Endothelial cell of umbilical vein (primary cell): ENCODE measurements around the gene BTBD17. TPM values are rescaled to one million over a fixed set of nuclear protein-coding genes. Genes with fewer than 3 reads are reported as not detected.

Source experiments
- BruUV-seq: library from RNA; stranded (reverse); fragments of 400-500 nt; replicated peaks from 2 replicates; lab custom pipeline; 2021; lab: Mats Ljungman, UMichigan
- CTCF ChIA-PET: fragments of 300-600, 350-600 bp; sonication (Branson Sonifier 250); formaldehyde crosslinking; loops from one replicate; lab custom pipeline; 2021; ENCODE audit warnings: antibody characterized with exemption, inconsistent platforms; lab: Charles Lee
- POLR2A ChIA-PET: fragments of 300-600, 350-600 bp; sonication (Branson Sonifier 250); formaldehyde crosslinking; loops from one replicate; lab custom pipeline; 2021; ENCODE audit warnings: antibody characterized with exemption, inconsistent platforms; lab: Charles Lee
- DNase-seq: peaks from one replicate; pipeline ENCODE4 v3.0.0-alpha.2; 2011; ENCODE audit warnings: low read depth, low spot score
- FAIRE-seq: peaks from 2 replicates; lab custom pipeline; 2011; peaks lifted over from hg19 to GRCh38; lab: Jason Lieb, UNC
- H2AFZ ChIP-seq: 2 replicates; pipeline ENCODE4 v1.6.0; 2012; ENCODE audit warnings: low read depth, low read length, control low read depth, inconsistent platforms
- H3K27ac ChIP-seq: 2 replicates; pipeline ENCODE4 v1.5.1; 2011; ENCODE audit warnings: low read depth, mild to moderate bottlenecking, control low read depth, low read length, moderate library complexity; ENCODE audit not compliant: insufficient read depth
- H3K27me3 ChIP-seq, 2 experiments: 2 replicates each; pipeline versions ENCODE4 v1.6.0 to v1.6.1; 2011; ENCODE audit warnings: low read length in 2 of 2, mixed read lengths in 1 of 2; ENCODE audit not compliant: control insufficient read depth in 2 of 2, insufficient read depth in 2 of 2
- H3K36me3 ChIP-seq, 2 experiments: 2 replicates in 1 of 2; 3 replicates in 1 of 2; pipeline ENCODE4 v1.5.1; 2011; ENCODE audit warnings: low read length in 2 of 2, mild to moderate bottlenecking in 1 of 2, moderate library complexity in 1 of 2; ENCODE audit not compliant: control insufficient read depth in 2 of 2, insufficient read depth in 2 of 2; ENCODE audit errors: extremely low read depth in 1 of 2
- H3K4me1 ChIP-seq: 3 replicates; pipeline ENCODE4 v1.5.1; 2011; ENCODE audit warnings: mild to moderate bottlenecking, low read length; ENCODE audit not compliant: control insufficient read depth, insufficient read depth; ENCODE audit errors: extremely low read depth
- H3K4me2 ChIP-seq: 2 replicates; pipeline ENCODE4 v1.6.1; 2011; ENCODE audit warnings: low read length, control low read depth, mixed read lengths; ENCODE audit not compliant: insufficient read depth
- H3K4me3 ChIP-seq, 3 experiments: fragments of 200-600 bp in 1 of 3; sonication (generic), shearing (Covaris generic) in 1 of 3; replicated peaks in 1 of 3; 2 replicates each; pipeline ENCODE4 v1.5.1; 2011 to 2016; ENCODE audit warnings: control low read depth in 3 of 3, low read length in 3 of 3, mild to moderate bottlenecking in 2 of 3, inconsistent platforms in 1 of 3, low read depth in 1 of 3, moderate library complexity in 1 of 3; ENCODE audit not compliant: insufficient read depth in 1 of 3
- H3K79me2 ChIP-seq: 2 replicates; pipeline ENCODE4 v1.6.0; 2012; ENCODE audit warnings: low read length, inconsistent platforms; ENCODE audit not compliant: control insufficient read depth, insufficient read depth
- H3K9ac ChIP-seq: replicated peaks from 2 replicates; pipeline ENCODE3; 2011; ENCODE audit warnings: low read length, control low read depth; ENCODE audit not compliant: insufficient read depth; ENCODE audit errors: extremely low read depth
- H3K9me1 ChIP-seq: replicated peaks from 3 replicates; pipeline ENCODE4 v1.6.0; 2011; ENCODE audit warnings: mild to moderate bottlenecking, low read length; ENCODE audit not compliant: control insufficient read depth, insufficient read depth; ENCODE audit errors: extremely low read depth
- H3K9me3 ChIP-seq: replicated peaks from 2 replicates; pipeline ENCODE4 v1.5.1; 2012; ENCODE audit warnings: low read length, inconsistent platforms; ENCODE audit not compliant: control insufficient read depth, insufficient read depth
- H4K20me1 ChIP-seq: replicated peaks from 2 replicates; pipeline ENCODE3; 2011; ENCODE audit warnings: mild to moderate bottlenecking, low read length; ENCODE audit not compliant: control insufficient read depth, insufficient read depth; ENCODE audit errors: extremely low read depth
- FOS ChIP-seq: IDR thresholded peaks from 2 replicates; pipeline ENCODE4 v1.6.1; 2011; ENCODE audit warnings: mild to moderate bottlenecking, low read length, moderate library complexity, borderline replicate concordance; ENCODE audit not compliant: insufficient read depth
- GATA2 ChIP-seq: IDR thresholded peaks from 2 replicates; pipeline ENCODE4 v1.7.0; 2011; ENCODE audit warnings: low read depth, mild to moderate bottlenecking, moderate library complexity, mixed read lengths, low read length; ENCODE audit not compliant: insufficient read length, insufficient read depth
- MYC ChIP-seq: IDR thresholded peaks from one replicate; pipeline ENCODE4 v1.6.1; 2011; ENCODE audit warnings: mild to moderate bottlenecking, low read depth, low read length
- POLR2A ChIP-seq: IDR thresholded peaks from 2 replicates; pipeline ENCODE4 v1.6.1; 2012; ENCODE audit warnings: low read depth, mild to moderate bottlenecking, control low read depth, low read length
- dilution Hi-C: fragments of 300-500 bp; cut with MboI; formaldehyde crosslinking; loops from one replicate; pipeline ENCODE4 v1.15.0; 2019; ENCODE audit warnings: low sequenced_read_pairs; ENCODE audit not compliant: extremely low pct_ligation_motif_present
- intact Hi-C: fragments of 100-400 bp; cut with micrococcal nuclease; formaldehyde crosslinking; loops from one replicate; pipeline ENCODE4 v1.10.0; 2022
- polyA plus RNA-seq, 4 experiments: library from polyadenylated mRNA; depleted of rRNA in 3 of 4; stranded (reverse) in 3 of 4; unstranded in 1 of 4; fragments of >200 nt; gene quantifications; 2 replicates each; pipeline versions ENCODE4 v1.2.1 to v1.2.3, GENCODE V29; 2011 to 2012; ENCODE audit warnings: missing spikeins in 1 of 4
- total RNA-seq: library from RNA; stranded (reverse); gene quantifications from 2 replicates; pipeline ENCODE4 v1.2.3, GENCODE V29; 2021

The BTBD17 gene
- total and polyA plus RNA-seq, 2 donors (not counting 3 experiments of a cell fraction or from before 2014, with no cell fraction given): not detected

DNA sequence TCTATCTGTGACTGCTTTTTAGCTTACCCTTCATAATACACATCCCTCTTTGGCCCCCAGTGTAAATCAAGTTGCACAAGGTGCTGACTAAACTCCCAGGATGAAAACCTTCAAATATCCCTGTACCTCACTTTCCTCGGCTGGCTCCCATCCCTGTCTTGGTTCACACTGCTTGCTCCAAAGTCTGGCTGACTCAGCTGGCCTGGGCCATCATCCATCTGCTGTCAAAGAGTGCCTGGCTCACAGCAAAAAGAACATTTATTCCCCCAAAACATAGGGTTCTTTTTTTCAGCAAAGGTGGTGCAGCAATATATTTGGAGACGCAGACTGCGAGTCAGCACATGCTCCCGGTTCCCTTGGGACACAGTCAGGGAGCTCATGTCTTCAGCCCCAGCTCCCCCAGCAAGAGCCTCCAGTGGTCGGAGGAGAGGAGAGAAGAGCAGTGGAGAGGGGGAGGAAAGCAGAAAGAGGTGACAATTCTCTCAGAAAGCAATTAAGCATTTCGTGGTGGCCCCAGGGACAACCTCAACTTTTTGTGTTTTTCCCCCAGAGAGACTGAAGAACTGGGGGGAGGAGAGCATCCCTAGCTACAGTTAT, 31.8 kb upstream of the BTBD17 start:
- dilution Hi-C loops: no loop called here
- FAIRE-seq (no peak), DNase-seq (no peak)
- H3K79me2 ChIP-seq: no peaks in the 10 kb centered on the region
- intact Hi-C loops: no loop called here
- no peak overlapping the region for H3K4me2 ChIP-seq
- no peak overlapping the region for H3K4me3 ChIP-seq
- H4K20me1 ChIP-seq: no peaks in the 10 kb centered on the region
- no peaks in the 10 kb centered on the region for H3K36me3 ChIP-seq
- H3K4me1 ChIP-seq: no peaks in the 10 kb centered on the region
- H3K9ac ChIP-seq: no peak overlapping the region
- ChIA-PET POLR2A (no interaction called here), CTCF (interaction anchor here (5.3 kb wide), 1 partner anchor 13 kb away, joined by 32 read pairs; no protein-coding TSS in a partner anchor)
- H3K9me3 ChIP-seq: no peaks in the 10 kb centered on the region
- no peaks in the 10 kb centered on the region for H3K27me3 ChIP-seq
- BruUV-seq: no TSS peak
- H3K27ac ChIP-seq: no peak overlapping the region
- H2AFZ ChIP-seq: no peak overlapping the region
- H3K9me1 ChIP-seq: no peaks in the 10 kb centered on the region
- TF ChIP-seq MYC (no peak), GATA2 (no peak), FOS (no peak)

DNA sequence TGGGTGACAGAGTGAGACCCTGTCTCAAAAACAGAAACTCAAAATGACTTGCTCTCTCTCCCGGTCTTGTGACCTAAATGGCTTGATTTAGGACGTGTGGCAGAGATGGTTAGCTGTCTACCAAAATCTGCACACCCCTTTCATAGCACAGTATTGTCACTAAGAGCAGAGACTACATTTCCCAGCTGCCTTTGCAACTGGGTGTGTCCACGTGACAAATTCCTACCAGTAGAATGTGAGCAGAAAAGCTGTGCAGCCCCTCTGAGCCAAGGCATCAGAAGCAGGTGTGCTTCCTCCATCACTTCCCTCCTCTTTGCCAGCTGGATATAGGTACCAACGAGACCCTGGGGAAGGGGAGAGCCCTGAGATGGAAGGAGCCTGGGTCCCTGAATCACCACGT, 31.2 kb upstream of the BTBD17 start:
- no peaks in the 10 kb centered on the region for H3K9me1 ChIP-seq
- dilution Hi-C loops (no loop called here), intact Hi-C loops (no loop called here)
- no peaks in the 10 kb centered on the region for H3K4me1 ChIP-seq
- H3K27me3 ChIP-seq: no peaks in the 10 kb centered on the region
- H4K20me1 ChIP-seq: no peaks in the 10 kb centered on the region
- CTCF ChIA-PET: interaction anchor here (5.3 kb wide), 1 partner anchor 13 kb away, joined by 32 read pairs; no protein-coding TSS in a partner anchor
- H3K36me3 ChIP-seq: no peaks in the 10 kb centered on the region
- H3K79me2 ChIP-seq: no peaks in the 10 kb centered on the region
- no peak for FAIRE-seq
- POLR2A ChIA-PET: no interaction called here
- no peak overlapping the region for H3K4me2 ChIP-seq
- H3K27ac ChIP-seq: no peak overlapping the region
- BruUV-seq: no TSS peak
- no peak for DNase-seq
- no peak overlapping the region for H3K9ac ChIP-seq
- H3K9me3 ChIP-seq: no peaks in the 10 kb centered on the region
- no peak overlapping the region for H2AFZ ChIP-seq
- H3K4me3 ChIP-seq: no peak overlapping the region
- no peak for TF ChIP-seq POLR2A
